Stomach smooth muscle (tissue), 2 donors: ENCODE data around the gene TEF.
"Not testable (repeated sequence)": the region's sequence is repeated elsewhere in the genome, so short reads cannot be mapped to it uniquely, and the experiment has no call there.

Experiments used
- H3K27ac ChIP-seq: one replicate; pipeline ENCODE4 v1.7.0; 2013; ENCODE audit warnings: mild to moderate bottlenecking, low read length, inconsistent platforms
- H3K27me3 ChIP-seq, 2 donors: one replicate each; pipeline ENCODE4 v1.7.0; 2013; ENCODE audit warnings: low read length in 2 of 2; ENCODE audit not compliant: insufficient read depth in 2 of 2, control insufficient read depth in 1 of 2
- H3K36me3 ChIP-seq, 2 donors: one replicate each; pipeline ENCODE4 v1.7.0; 2013; ENCODE audit warnings: low read length in 2 of 2; ENCODE audit not compliant: control insufficient read depth in 2 of 2, insufficient read depth in 2 of 2
- H3K4me1 ChIP-seq: one replicate; pipeline ENCODE4 v1.7.0; 2013; ENCODE audit warnings: low read length; ENCODE audit not compliant: control insufficient read depth, insufficient read depth
- H3K4me3 ChIP-seq, 2 donors: one replicate each; pipeline ENCODE4 v1.7.0; 2013; ENCODE audit warnings: low read length in 2 of 2
- H3K9ac ChIP-seq, 2 donors: one replicate each; pipeline ENCODE4 v1.7.0; 2013; ENCODE audit warnings: low read length in 2 of 2, mild to moderate bottlenecking in 1 of 2
- H3K9me3 ChIP-seq, 2 donors: one replicate each; pipeline ENCODE4 v1.7.0; 2013; ENCODE audit warnings: low read length in 2 of 2; ENCODE audit not compliant: control insufficient read depth in 2 of 2
- donor health status: healthy.
- donor health status: Pancreatic carcinoma.

TEF gene

GRCh38 chr22:41425660-41426365 is 44.1 kb downstream of the TEF start:
- Histone ChIP-seq H3K36me3 (peaks cover 4 to 6% of the 10 kb centered on the region in 2 donors), H3K27ac (no peak overlapping the region)

DNA sequence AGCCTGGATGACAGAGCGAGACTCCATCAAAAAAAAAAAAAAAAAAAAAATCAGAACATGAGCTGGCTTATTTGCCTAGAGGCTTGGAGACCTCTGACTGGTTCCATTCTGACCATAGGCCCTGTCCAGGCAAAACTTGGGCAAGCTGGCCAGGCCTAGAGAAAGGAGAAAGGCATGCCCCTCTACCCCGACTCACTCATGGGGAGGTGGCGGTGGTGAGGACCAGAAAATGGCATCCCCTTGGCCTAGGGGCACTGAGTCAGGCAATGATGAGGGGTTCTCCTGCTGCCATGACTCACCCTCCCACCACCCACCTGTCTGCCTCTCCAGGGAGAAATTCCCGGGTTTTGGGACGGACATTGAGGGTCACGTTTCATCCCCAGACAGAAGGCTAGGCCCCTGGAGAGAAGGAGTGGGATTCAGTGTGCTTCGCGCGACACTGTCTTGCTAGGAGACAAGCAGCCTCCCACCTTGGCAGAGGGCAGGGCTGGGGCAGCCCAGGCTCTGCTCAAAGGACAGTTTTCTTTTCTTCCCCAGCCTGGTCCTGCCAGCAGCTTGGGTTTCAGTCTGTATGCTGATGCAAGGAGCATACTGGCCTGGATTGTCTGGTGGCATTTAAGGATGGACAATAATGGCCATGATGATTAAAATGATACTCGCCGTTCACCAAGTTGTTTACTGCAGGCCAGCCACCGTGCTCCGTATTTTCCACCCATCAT is 47.6 kb downstream of the TEF start:
- Histone ChIP-seq H3K27me3 (no peaks in the 10 kb centered on the region), H3K4me1 (peaks cover 2% of the 10 kb centered on the region), H3K9me3 (no peaks in the 10 kb centered on the region), H3K4me3 (no peak overlapping the region), H3K27ac (no peak overlapping the region), H3K9ac (no peak overlapping the region), H3K36me3 (peaks cover 14 to 16% of the 10 kb centered on the region in 2 donors)

More at GRCh38 chr22:41425660-41426365, 44.1 kb downstream of the TEF start:
- Histone ChIP-seq H3K4me3 (no peak overlapping the region), H3K4me1 (no peaks in the 10 kb centered on the region), H3K9ac (no peak overlapping the region), H3K27me3 (no peaks in the 10 kb centered on the region), H3K9me3 (no peaks in the 10 kb centered on the region)

DNA sequence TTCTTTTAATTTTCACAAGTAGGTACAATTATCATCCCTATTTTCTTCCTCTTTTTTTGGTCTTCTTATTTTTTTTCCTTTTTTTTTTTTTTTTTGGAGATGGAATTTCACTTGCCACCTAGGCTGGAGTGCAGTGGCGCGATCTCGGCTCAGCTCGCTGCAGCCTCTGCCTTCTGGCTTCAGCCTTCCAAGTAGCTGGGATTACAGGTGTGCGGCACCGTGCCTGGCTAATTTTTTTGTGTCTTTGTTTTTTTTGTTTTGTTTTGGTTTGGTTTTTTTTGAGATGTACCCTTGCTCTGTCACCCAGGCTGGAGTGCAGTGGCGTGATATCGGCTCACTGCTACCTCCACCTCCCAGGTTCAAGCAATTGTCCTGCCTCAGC is 48.2 kb downstream of the TEF start:
- Histone ChIP-seq H3K36me3 (peaks cover 16 to 19% of the 10 kb centered on the region in 2 donors), H3K9ac (no peak overlapping the region), H3K27me3 (no peaks in the 10 kb centered on the region)

GRCh38 chr22:41431656-41432055 is 49.9 kb downstream of the TEF start:
- H3K36me3 ChIP-seq, result peaks cover 27 to 32% of the 10 kb centered on the region in 2 donors

More for the DNA sequence above, 48.2 kb downstream of the TEF start:
- no peak overlapping the region for H3K27ac ChIP-seq
- H3K4me1 ChIP-seq, result peaks cover 8% of the 10 kb centered on the region
- H3K4me3 ChIP-seq, result no peak overlapping the region
- no peaks in the 10 kb centered on the region for H3K9me3 ChIP-seq

DNA sequence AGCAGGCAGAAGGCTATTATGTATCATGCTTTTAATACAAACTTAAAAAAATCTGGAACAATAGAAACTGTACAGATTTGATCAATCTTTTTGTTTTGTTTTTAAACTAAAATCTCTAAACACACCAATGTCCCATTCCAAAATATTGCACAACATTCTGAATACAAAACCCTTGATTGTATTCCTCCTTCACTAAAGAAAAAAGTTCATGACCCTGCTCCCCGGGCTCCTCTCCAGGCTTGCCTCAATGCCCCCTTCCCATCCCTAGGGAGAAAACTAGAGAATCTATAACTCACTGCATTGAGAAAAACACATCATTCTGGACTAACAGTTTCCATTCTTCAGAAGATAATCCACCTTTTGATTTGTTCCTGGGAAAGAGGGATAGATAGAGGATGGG is 51.7 kb downstream of the TEF start:
- H3K27ac ChIP-seq, H3K4me3 ChIP-seq, H3K9me3 ChIP-seq, H3K9ac ChIP-seq, H3K27me3 ChIP-seq: not testable (repeated sequence)
- Histone ChIP-seq H3K4me1 (peaks cover 20% of the 10 kb centered on the region), H3K36me3 (peaks cover 34 to 36% of the 10 kb centered on the region in 2 donors)

More at GRCh38 chr22:41431656-41432055, 49.9 kb downstream of the TEF start:
- Histone ChIP-seq H3K27me3 (no peaks in the 10 kb centered on the region), H3K9ac (no peak overlapping the region), H3K4me1 (peaks cover 19% of the 10 kb centered on the region), H3K27ac (no peak overlapping the region), H3K9me3 (no peaks in the 10 kb centered on the region), H3K4me3 (no peak overlapping the region)

- not testable (repeated sequence) for H3K9ac ChIP-seq
These were observed 52.7 kb downstream of the TEF start for GRCh38 chr22:41434361-41435003.

DNA sequence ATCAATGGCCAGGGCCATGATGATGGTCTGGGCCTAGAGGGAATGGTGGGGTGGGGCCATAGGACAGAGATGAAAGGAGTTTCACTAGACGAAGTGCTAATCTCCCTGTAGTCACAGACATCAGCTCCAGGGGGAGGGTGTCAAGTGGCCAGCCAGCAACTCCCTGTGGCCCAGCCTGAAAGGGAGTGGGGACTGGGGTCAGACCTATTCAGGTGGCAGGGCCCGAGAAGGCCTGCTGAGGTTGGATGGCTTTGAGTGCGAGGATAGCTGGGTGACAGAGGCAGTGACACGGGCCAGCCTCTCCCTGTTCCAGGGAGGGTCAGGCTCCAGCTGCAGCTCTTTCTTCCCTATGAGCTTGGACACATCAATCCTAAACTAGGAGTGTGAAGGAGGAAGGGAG is 53.8 kb downstream of the TEF start:
- Histone ChIP-seq H3K27ac (peak overlapping the region; percentile 46), H3K9ac (peak overlapping the region in 1 of 2 donors; percentile 38), H3K27me3 (no peaks in the 10 kb centered on the region), H3K4me1 (peaks cover 26% of the 10 kb centered on the region), H3K9me3 (no peaks in the 10 kb centered on the region), H3K4me3 (no peak overlapping the region), H3K36me3 (peaks cover 34 to 39% of the 10 kb centered on the region in 2 donors)

More at GRCh38 chr22:41434361-41435003, 52.7 kb downstream of the TEF start:
- not testable (repeated sequence) for H3K4me3 ChIP-seq, H3K9me3 ChIP-seq, H3K27me3 ChIP-seq
- H3K27ac ChIP-seq, result peak overlapping the region; percentile 46
- peaks cover 26% of the 10 kb centered on the region for H3K4me1 ChIP-seq
- H3K36me3 ChIP-seq, result peaks cover 34 to 38% of the 10 kb centered on the region in 2 donors

- Histone ChIP-seq H3K4me3 (peak overlapping the region in 1 of 2 donors; percentile 3), H3K27ac (no peak overlapping the region), H3K4me1 (peaks cover 26% of the 10 kb centered on the region)
These were observed 54.8 kb downstream of the TEF start for GRCh38 chr22:41436322-41437113.

GRCh38 chr22:41437198-41437597 is 55.5 kb downstream of the TEF start:
- Histone ChIP-seq H3K27me3 (no peaks in the 10 kb centered on the region), H3K27ac (no peak overlapping the region), H3K4me3 (no peak overlapping the region), H3K9me3 (no peaks in the 10 kb centered on the region), H3K4me1 (peaks cover 29% of the 10 kb centered on the region), H3K9ac (no peak overlapping the region), H3K36me3 (peaks cover 26 to 34% of the 10 kb centered on the region in 2 donors)

More at GRCh38 chr22:41436322-41437113, 54.8 kb downstream of the TEF start:
- H3K36me3 ChIP-seq, result peaks cover 31 to 37% of the 10 kb centered on the region in 2 donors
- no peaks in the 10 kb centered on the region for H3K9me3 ChIP-seq
- no peak overlapping the region for H3K9ac ChIP-seq
- no peaks in the 10 kb centered on the region for H3K27me3 ChIP-seq

DNA sequence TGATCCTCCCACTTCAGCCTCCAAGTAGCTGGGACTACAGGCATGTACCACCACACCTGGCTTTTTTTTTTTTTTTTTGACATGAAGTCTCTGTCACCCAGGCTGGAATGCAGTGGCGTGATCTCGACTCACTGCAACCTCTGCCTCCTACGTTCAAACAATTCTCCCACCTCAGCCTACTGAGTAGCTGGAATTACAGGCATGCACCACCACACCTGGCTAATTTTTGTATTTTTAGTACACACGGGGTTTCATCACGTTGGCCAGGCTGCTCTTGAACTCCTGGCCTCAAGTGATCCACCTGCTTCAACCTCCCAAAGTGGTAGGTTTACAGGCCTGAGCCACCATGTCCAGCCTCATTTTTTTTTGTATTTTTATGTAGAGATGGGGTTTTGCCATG is 58.8 kb downstream of the TEF start:
- not testable (repeated sequence) for H3K4me3 ChIP-seq, H3K27me3 ChIP-seq, H3K9ac ChIP-seq, H3K27ac ChIP-seq, H3K9me3 ChIP-seq
- Histone ChIP-seq H3K4me1 (peaks cover 40% of the 10 kb centered on the region), H3K36me3 (peaks cover 18 to 28% of the 10 kb centered on the region in 2 donors)
